HS-5 (cell line): ENCODE results near the gene TMEM154.
"Not testable (repeated sequence)": the region's sequence is repeated elsewhere in the genome, so short reads cannot be mapped to it uniquely, and the experiment has no call there.

ENCODE experiments used
- DNase-seq: peaks from one replicate; pipeline ENCODE4 v3.0.0-alpha.2; 2012; ENCODE audit warnings: low read depth

TMEM154 gene

DNA sequence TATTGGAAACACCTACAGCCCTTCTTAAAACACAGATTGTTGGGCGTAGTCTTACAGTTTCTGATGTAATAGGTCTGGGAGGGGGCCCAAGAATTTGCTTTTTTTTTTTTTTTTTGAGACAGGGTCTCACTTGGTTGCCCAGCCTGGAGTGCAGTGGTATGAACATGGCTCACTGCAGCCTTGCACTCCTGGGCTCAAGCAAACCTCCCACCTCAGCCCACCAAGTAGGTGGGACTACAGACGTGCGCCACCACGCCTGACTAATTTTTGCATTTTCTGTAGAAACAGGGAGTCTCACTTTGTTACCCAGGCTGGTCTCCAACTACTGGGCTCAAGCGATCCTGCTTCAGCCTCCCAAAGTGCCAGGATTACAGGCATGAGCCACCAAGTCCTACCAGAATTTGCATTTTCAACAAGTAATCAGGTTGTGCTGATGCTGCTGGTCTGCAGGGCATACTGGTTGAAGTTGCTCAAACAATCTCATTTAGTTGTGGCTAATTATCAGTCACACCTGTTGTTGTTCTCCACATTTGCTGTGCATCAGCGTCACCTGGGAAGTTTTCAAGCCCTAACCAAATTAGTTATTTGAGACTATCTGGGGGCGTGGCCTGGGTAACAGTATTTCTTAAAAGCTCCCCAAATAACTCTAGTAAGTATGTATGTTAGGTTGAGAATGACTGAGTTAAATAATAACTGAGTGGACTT is 14.0 kb downstream of the TMEM154 start:
- no peak for DNase-seq

DNA sequence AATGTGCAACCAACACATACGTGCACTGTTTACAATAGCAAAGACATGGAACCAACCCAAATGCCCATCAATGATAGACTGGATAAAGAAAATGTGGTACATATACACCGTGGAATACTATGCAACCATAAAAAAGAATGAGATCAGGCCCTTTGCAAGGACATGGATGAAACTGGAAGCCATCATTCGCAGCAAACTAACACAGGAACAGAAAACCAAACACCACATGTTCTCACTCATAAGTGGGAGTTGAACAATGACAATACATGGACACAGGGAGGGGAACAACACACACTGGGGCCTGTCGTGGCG is 15.8 kb downstream of the TMEM154 start:
- not testable (repeated sequence) for DNase-seq

DNA sequence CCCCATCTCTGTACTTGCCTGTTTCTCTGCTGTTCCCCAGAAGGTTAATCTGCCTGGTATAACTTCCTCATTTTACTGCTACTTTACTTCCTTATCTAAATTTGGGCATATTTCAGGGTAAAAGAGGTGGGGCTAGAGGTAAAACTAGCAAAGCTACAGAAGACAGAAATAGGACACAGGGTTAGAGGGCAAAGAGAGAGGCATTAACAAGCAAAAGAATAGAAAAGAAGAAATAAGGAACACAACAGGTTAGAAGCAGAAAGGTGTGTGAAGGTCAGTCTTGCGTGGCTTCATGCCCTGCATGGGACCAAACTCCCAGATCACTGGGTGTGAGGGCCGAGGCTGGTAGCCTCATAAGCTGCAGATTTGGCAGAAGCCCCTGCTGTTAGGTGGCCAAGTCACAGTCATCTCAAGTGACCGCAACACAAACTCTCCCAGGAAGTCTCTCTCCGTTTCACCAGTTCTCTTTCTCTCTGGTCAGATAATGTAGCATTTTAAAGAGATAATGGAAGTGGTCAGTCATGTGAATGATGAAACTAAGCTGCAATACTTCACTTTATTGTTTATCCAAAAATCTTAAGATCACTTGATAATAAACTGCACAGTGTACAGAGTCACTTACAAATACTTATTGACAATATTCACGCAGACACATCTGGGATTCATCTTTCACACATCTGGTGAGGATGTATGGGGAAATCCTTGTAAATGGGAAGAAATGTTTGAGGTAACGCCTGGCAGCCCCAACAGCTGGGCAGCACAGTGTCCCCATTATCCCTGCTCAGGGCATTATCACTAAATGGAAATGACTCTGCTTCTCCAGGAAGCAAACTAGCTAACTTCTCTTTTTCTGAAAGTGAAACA is 16.4 kb downstream of the TMEM154 start:
- DNase-seq: no peak

DNA sequence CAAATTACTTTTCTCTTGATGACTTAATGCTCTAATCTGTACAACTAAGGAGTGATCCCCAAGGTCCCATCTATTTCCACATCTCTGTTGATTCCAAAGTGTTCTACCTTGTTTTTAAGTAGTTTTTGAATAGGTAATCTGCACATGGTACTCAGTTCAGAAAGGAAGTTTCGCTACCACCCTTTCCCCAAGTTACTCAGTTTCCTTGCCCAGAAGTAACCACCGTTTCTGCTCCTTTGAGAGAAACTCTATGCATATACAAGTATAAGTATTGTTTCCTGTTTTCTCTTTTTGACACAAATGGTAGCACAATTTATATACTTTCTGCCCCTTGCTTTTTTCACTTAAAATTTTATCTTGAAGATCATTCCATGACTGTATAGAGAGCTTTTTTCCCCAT is 18.1 kb downstream of the TMEM154 start:
- no peak for DNase-seq

DNA sequence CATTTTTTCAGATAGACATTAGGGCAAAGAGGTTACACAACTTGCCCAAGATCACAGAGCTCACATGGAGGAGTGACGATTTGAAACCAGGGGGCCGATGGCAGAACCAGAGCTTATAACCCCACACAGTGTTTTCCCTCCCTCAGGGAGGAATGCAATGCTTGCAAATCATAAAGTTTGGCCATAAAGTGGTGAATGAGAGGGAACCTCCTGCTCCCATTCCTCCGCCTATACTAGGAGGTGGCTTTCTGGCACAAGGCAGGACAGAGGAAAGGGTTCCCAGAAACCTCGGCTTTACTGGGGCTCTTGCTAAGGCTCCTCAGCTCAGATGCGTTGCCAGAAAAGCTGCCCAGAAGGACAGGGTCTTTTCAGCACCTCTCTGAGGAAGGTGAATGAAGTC is 19.3 kb downstream of the TMEM154 start:
- no peak for DNase-seq

DNA sequence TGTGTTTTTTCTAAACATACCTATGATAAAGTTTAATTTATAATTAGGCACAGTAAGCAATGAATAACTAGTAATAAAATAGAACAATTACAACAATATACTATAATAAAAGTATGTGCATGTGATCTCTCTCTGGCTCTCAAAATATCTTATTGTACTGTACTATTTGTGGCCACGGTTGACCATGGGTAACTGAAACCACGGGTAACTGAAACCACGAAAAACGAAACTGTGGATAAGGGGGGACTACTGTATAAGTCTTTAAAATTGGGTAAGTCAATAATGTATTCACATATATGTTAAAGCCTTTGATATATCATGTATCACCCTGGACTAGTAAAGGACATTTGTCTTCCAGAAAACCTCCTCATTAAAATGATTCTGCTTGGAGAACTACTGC is 20.0 kb downstream of the TMEM154 start:
- no peak for DNase-seq

DNA sequence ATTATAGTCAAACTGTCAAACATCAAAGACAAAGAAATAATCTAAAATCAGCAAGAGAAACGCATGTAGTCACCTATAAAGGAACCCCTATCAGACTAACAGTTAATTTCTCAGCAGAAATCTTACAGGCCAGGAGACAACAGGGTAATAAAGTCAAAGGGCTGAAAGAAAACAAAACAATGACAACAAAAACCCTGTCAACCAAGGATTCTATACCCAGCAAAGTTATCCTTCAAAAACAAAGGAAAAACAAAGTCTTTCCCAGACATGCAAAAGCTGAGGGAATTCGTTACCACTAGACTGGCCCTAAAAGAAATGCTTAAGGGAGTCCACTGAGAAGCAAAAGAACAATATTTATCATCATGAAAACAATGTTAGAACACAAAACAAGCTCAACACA is 22.1 kb downstream of the TMEM154 start:
- DNase-seq: no peak

DNA sequence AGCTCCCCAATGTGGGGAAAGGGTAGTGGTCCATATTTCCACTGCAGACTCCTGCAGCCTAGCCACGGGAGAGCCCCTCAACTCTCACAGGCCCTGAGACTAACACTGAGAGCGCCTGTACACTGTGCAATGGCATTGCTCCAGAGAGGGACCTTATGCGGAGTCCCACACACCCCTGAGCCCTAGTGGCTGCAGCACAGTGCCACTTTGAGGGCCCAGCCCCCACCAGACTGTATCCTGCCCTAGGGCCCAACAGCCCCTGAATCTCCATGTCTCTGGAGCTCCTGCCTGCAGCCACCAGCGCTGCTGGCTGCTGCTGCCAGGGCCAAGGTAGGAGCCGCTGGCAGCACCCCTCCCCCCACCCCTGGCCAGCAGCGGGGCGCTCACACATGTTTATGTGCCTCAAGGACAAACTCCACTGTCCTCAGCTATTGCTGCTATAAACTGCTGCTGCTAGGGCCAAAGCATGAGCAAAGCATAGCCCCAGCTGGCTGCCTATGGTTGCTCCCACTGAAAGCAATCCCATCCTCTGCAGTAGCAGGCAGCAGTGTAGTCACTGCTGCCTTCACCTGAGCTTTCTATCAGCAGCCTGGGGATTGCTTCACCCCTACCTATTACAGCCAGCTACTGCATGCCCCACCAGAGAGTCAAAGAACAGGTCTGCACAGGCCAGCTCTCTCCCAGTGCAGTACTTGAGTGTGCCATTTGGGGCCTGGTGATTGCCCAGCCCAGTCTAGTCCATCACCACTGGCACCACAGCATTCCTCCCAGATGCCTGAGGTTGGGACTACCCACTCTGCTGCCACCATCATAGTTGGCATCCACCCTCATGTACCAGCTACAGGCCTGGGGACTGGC is 24.3 kb downstream of the TMEM154 start:
- no peak for DNase-seq

DNA sequence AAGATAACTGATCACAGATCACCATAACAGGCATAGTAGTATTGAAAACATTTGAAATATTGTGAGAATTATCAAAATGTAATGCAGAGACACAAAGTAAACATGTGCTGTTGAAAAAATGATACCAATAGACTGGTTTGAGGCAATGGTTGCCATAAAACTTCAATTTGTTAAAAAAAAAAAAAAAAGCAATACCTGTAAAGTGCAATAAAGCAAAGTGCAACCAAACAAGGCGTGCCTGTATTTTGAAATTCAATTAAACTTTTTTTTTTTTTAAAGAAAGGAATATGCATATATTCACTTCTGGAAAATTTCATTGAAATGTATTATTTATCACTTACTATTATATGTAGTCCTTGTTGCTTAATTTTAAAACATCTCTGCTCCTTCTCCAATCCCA is 27.7 kb downstream of the TMEM154 start:
- DNase-seq: no peak

DNA sequence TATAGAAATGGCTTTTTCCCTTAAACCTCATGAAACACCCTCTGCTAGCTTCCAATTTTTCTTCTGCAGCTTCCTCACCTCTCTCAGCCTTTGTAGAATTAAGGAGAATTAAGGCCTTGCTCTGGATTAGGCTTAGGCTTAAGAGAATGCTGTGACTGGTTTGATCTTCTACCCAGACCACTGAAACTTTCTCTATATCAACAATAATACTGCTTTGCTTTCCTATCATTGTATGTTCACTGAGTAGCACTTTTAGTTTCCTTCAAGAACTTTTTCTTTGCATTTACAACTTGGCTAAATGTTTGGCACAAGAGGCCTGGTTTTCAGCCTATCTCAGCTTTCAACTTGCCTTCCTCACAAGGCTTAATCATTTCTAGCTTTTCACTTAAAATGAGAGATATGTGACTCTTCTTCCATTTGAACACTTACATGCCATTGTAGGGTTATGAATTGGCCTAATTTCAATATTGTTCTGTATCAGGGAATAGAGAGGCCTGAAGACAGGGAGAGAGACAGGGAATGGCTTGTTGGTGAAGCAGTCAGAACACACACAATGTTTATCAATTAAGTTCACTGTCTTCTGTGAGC is 28.2 kb downstream of the TMEM154 start:
- DNase-seq: no peak

DNA sequence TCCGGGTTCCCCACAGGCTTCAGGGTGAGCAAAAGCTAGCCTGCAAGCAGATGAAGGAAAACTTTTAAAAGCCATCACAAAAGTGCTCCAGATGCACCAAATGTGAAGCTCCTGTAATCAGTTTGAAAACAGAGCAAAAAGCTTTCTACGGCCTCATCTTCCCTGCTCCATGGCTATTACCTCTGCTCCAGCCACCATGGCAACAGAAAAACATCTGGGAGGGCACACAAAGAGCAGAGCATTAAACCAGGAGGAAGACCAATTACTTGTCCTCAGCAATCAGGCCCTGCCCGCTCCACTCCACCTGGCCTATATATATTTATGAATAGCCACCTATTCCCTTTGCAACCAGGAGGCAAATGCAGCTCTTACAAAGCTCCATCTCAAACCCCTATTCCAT is 33.6 kb downstream of the TMEM154 start:
- no peak for DNase-seq

DNA sequence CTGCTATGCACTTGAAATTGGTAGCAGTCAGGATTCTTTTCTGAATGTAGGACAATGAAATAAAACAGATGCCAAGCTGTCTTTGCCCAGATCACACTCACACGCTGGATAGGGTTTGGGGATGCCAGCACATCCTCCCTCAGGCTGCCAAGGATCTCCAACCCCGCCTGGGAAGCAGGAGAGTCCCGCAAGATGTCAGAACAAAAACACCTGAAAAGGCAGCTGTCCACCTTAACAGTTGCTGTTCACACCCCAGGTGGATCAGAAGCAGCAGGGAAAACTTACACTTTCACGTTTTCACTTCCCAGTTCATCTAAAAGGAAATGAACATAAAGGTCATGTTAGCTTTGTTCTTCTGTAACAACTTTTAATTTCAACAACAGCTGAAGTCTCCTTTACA is 35.7 kb downstream of the TMEM154 start:
- DNase-seq: no peak

DNA sequence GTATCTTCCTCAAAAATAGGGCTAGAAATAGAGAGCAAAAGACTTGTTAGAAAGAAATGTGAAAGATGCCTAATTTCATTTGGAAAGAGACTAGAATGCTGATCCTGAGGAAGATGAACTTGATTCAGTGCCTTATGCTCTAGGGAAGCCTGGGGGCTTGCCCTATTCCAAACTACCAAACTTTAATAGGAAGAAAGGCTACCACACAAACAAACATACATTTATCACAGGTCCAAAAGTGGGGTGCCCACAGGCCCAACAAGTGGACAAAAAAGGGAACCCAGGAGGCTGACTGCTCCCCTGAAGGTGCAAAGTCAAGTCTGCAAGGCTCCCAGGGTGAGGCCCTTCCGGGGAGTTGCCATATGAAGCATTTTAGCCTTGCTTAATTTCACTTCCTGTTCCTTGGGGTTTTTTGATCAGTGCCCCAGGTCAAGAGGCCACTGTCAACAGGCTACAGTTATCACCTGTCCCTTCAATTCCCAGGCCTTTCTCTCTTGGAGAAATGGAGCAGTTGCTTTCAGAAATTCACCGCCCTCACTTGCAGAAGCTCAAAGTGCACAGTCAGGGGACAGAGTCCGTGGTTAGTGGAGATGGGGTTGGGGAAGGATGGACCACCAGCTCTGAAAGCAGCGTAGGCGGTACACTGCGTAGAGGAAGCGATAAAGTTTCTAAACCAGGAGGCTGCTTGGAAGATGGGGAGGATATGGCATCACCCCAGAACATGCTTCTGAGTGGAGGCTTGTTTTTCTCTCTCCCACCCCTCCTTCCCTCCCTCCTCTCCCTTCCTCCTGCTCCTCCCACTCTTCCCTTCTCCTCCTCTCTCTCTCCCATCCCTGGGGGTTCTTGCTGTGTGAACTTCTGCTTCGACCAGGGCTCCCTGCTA is 36.4 kb downstream of the TMEM154 start:
- DNase-seq: no peak

DNA sequence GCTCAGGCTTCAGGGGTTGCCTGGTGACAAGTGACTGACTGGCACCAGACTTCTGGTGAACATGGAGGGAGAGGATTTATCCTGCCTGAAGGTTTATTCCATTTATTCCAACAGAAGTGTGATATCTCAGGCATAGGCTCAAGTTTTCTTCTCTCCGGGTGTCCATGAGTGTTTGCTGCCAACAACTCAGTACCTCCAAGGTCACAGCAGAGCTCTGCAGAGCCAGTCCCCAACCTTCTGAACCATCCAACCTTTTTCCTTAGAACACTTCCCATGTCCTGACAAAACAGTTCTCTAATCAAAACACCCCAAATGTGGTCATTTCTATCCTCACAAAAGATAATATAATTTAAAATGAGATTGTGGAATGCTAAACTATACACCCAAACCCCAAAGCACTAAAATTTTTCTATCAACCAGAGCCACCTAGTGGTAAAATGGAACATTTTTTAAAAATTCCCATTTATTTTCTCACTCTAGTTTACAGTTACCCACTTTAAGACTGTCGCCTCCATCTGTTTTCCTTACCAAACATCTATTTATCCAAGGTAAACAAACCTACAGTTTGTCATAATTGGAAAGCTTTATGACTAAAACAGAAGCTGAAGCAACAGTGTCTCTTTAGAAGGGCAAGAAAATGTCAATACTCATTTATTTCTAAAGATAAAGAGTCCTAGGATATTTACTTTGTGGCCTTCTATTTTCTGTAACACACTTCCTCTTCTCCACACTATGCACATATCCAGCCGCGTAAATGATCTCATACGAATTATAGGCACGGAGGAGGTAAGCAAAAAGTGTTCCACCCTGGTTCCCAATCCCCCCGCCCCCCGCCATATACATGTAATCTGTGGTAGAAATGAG is 39.5 kb downstream of the TMEM154 start:
- peak; percentile 8 for DNase-seq

DNA sequence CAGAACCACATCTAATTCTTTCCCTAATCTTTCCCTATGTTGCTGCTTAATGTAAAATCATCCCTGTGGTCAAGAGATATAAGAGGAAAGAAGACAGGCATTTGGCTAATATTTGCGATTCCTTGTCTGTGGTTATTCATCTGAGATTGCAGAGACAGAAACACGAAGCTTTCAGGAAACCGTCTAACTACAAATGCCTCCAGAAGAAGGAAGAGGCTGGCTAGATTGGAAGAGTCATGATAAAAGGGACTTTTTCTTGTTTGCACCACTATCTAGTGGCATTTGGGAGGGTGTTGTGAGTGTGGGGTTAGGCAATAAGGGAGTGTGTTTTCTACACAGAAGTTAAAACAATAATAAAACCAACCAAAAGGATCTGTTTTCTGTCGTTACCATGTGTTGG is 43.9 kb downstream of the TMEM154 start:
- no peak for DNase-seq

DNA sequence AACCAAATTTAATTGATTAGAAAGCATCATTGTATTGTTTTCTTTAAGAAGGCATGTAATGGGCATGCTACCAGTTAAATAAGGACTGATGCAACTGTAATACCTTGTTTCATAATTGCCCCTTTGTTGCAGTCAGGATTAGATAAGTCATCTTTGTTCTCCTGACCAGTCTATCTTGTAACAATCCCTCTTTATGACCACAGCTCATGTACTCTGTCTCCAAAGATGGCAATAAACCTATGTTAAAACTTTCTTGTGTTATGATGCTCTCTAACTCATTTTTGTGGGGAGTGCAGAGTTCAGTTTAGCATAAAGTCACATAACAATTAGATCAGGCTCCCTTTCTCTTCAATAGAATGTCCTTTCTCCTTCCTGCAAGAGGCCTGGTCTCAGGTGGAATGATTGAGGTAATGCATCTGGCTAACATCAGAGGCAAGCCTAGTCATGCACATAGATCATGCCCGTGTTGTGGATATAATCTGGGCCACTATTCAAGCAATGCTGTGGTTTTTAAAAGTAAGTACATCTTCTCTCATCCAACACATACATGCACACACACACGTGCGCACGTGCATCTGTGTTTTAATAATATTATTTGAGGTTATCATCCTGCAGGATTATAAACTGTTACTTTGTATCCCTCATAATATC is 45.6 kb downstream of the TMEM154 start:
- DNase-seq: no peak

DNA sequence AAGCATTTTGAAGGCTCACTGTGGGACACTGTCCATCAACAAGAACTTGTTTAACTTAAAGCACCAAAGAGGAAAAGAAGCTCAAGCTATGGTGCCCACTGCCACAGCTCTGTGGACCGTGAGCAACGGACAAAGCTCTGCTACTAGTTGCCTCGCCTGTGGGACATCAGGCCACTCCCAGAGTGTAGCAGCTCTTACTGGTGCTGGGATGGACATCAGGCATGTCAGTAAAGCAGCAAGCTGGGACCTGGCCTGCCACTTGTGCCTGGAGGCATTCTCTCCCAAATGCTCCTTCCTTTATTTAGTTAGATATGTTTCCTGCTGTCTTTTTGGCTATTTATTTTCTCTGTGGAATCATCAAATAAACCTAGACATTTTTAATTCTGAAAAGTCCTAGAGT is 46.7 kb downstream of the TMEM154 start:
- no peak for DNase-seq

DNA sequence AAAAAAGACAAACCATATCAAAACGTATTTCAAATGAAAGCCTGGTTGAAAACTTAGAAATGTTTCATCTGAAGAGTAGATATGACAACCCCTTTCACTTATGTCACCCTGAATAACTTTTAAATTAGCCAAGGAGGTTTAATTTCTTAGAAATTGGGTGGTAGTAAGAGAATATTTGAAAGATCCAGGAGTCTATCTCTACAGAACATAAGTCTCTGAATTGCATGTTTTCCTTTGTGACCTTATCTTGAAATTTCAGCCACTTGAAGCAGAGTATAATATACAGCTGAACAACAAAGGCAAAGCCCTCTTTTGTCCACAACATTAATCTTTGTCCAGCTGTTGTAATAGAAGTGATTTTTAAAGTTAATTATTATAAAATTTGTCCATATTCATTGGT is 49.5 kb downstream of the TMEM154 start:
- DNase-seq: no peak

DNA sequence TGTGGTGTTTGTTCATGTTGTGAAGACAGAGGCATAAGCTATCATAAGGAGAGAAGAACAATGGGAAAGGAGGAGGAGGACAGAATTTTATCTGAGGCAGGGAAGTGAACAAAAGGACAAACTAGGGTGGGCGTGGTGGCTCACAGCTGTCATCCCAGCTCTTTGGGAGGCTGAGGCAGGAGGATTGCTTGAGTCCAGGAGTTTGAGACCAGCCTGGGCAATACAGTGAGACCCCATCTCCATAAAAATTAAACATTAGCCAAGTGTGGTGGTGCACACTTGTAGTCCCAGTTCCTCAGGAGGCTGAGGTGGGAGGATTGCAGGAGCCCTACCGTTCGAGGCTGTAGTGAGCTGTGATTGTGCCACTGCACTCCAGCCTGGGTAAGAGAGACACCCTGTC is 49.9 kb downstream of the TMEM154 start:
- no peak for DNase-seq

DNA sequence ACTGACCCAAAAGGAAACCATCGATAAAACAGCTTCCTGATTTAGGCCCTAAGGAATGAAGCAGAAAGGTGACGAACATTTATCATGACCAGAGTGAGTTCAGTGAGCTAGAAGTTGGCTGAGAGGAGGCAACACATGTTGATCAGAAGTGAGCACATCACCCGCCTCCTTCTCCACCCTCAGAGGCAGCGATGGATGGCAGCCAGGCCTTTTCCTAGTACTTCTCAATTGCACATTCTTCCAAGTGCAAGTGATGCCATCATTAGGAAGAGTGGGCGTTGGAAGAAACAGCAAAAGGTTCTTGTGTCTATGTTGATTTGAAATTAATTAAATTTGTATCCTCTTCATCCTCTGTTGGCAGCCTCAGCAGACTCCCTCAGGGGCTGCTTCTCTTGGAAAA is 51.7 kb downstream of the TMEM154 start:
- DNase-seq: no peak
